CD4-positive, alpha-beta T cell (primary cell): ENCODE measurements around the gene ALOX12B. TPM values are rescaled to one million over a fixed set of nuclear protein-coding genes. Genes with fewer than 3 reads are reported as not detected.

ENCODE experiments used
- ATAC-seq: fragments of 200-7000 bp; cut with Tn5 transposase; one replicate; pipeline ENCODE4 v1.10.0; 2022; ENCODE audit warnings: mild to moderate bottlenecking; ENCODE audit not compliant: poor library complexity
- CTCF ChIA-PET: fragments of 350-600 bp; sonication (Branson Sonifier 250); formaldehyde crosslinking; loops from one replicate; lab custom pipeline; 2021; ENCODE audit warnings: antibody characterized with exemption, inconsistent platforms; lab: Charles Lee
- POLR2A ChIA-PET: fragments of 350-600 bp; sonication (Branson Sonifier 250); formaldehyde crosslinking; loops from one replicate; lab custom pipeline; 2021; ENCODE audit warnings: antibody characterized with exemption, inconsistent platforms; lab: Charles Lee
- DNase-seq, 14 experiments: peaks; one replicate each; pipeline ENCODE4 v3.0.0-alpha.2; 2013 to 2020; ENCODE audit warnings: mixed read lengths in 2 of 14
- H3K27ac ChIP-seq, 2 donors: one replicate each; pipeline versions ENCODE4 v1.5.1 to v1.7.0; 2013; ENCODE audit warnings: low read length in 2 of 2, low read depth in 1 of 2, mild to moderate bottlenecking in 1 of 2
- H3K27me3 ChIP-seq, 2 experiments: 1 replicate in 1 of 2; 2 replicates in 1 of 2; pipeline versions ENCODE4 v1.6.1 to v1.7.0; 2013; ENCODE audit warnings: low read length in 2 of 2, control low read depth in 1 of 2, mild to moderate bottlenecking in 1 of 2, moderate library complexity in 1 of 2; ENCODE audit not compliant: insufficient read depth in 2 of 2, control insufficient read depth in 1 of 2
- H3K36me3 ChIP-seq: one replicate; pipeline ENCODE4 v1.6.1; 2013; ENCODE audit warnings: low read length, control low read depth; ENCODE audit not compliant: insufficient read depth
- H3K4me1 ChIP-seq: one replicate; pipeline ENCODE4 v1.6.1; 2013; ENCODE audit warnings: low read length, control low read depth; ENCODE audit not compliant: insufficient read depth
- H3K4me3 ChIP-seq: one replicate; pipeline ENCODE4 v1.5.1; 2013; ENCODE audit warnings: mild to moderate bottlenecking, low read length, moderate library complexity
- H3K9me3 ChIP-seq, 2 experiments: 1 replicate in 1 of 2; 2 replicates in 1 of 2; pipeline versions ENCODE4 v1.6.1 to v1.7.0; 2013; ENCODE audit warnings: low read length in 2 of 2, mild to moderate bottlenecking in 2 of 2, control low read depth in 1 of 2, moderate library complexity in 1 of 2; ENCODE audit not compliant: control insufficient read depth in 1 of 2, insufficient read depth in 1 of 2
- H3K27ac Mint-ChIP-seq: one replicate; pipeline ENCODE4 v1.8.0; 2020; ENCODE audit warnings: mixed read lengths
- H3K27me3 Mint-ChIP-seq: one replicate; pipeline ENCODE4 v1.8.0; 2021; ENCODE audit warnings: mixed read lengths
- H3K36me3 Mint-ChIP-seq: one replicate; pipeline ENCODE4 v1.8.0; 2021; ENCODE audit warnings: low read depth, mixed read lengths
- H3K4me1 Mint-ChIP-seq: one replicate; pipeline ENCODE4 v1.8.0; 2021; ENCODE audit warnings: low read depth, mixed read lengths
- H3K4me3 Mint-ChIP-seq: one replicate; pipeline ENCODE4 v1.8.0; 2020; ENCODE audit warnings: mild to moderate bottlenecking, mixed read lengths
- H3K9me3 Mint-ChIP-seq: one replicate; pipeline ENCODE4 v1.8.0; 2020; ENCODE audit warnings: mixed read lengths
- intact Hi-C, 2 experiments: fragments of 100-400 bp; cut with DNase I in 1 of 2; cut with micrococcal nuclease in 1 of 2; formaldehyde crosslinking; loops; one replicate each; pipeline versions ENCODE4 v1.15.1 to v1.9.0; 2023 to 2025; cut with DNase I, micrococcal nuclease
- total RNA-seq, 174 experiments: library from RNA in 2 of 174; stranded (reverse) in 2 of 174; gene quantifications; one replicate each; pipeline ENCODE4 v1.2.3 and lab custom pipeline; 2021 to 2026
- TF ChIP-seq, protein P1 (sequence below): fragments of 200-600 bp; IDR thresholded peaks from one replicate; pipeline ENCODE4 v1.8.0; 2022; ENCODE audit warnings: antibody characterized with exemption, mild to moderate bottlenecking

Gene ALOX12B
- total RNA-seq, 2 experiments from 2014 or later: 0.41 TPM; not detected in 1

DNA sequence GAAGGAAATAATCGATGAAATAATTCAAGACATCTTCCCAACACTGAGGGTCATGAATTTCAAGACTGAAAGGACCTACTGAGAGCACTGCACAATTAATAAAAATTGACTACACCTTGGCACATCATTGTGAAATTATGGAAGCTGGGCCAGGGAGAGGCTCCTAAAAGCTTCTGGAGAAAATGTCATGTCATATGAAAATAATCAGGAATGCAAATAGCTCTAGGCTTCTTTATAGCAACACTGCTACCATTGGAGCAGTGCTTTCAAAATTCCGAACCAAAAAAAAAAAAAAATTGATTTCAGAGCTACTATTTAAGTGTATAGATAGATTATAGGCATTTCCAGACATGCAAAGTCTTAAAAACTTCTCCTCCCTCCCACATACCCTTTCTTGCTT lies 55.1 kb downstream of the ALOX12B start:
- ATAC-seq (no peak), DNase-seq (no peak)
- H3K27me3 Mint-ChIP-seq: peaks cover 63% of the 10 kb centered on the region
- no peaks in the 10 kb centered on the region for H3K9me3 Mint-ChIP-seq
- H3K4me1 Mint-ChIP-seq: peaks cover under 1% of the 10 kb centered on the region
- H3K4me3 ChIP-seq: no peak overlapping the region
- H3K4me3 Mint-ChIP-seq: no peak overlapping the region
- ChIA-PET CTCF (interaction anchor here (0.7 kb wide), 1 partner anchor 28 kb away, joined by 3 read pairs; no protein-coding TSS in a partner anchor), POLR2A (no interaction called here)
- intact Hi-C loops: no loop called here
- H3K9me3 ChIP-seq: no peaks in the 10 kb centered on the region
- peaks cover 4 to 16% of the 10 kb centered on the region in 2 experiments for H3K27me3 ChIP-seq
- no peaks in the 10 kb centered on the region for H3K36me3 Mint-ChIP-seq
- no peaks in the 10 kb centered on the region for H3K36me3 ChIP-seq
- H3K27ac ChIP-seq: no peak overlapping the region
- no peak overlapping the region for H3K27ac Mint-ChIP-seq
- TF ChIP-seq, protein P1, sequence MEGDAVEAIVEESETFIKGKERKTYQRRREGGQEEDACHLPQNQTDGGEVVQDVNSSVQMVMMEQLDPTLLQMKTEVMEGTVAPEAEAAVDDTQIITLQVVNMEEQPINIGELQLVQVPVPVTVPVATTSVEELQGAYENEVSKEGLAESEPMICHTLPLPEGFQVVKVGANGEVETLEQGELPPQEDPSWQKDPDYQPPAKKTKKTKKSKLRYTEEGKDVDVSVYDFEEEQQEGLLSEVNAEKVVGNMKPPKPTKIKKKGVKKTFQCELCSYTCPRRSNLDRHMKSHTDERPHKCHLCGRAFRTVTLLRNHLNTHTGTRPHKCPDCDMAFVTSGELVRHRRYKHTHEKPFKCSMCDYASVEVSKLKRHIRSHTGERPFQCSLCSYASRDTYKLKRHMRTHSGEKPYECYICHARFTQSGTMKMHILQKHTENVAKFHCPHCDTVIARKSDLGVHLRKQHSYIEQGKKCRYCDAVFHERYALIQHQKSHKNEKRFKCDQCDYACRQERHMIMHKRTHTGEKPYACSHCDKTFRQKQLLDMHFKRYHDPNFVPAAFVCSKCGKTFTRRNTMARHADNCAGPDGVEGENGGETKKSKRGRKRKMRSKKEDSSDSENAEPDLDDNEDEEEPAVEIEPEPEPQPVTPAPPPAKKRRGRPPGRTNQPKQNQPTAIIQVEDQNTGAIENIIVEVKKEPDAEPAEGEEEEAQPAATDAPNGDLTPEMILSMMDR: no peak
- no peaks in the 10 kb centered on the region for H3K4me1 ChIP-seq

DNA sequence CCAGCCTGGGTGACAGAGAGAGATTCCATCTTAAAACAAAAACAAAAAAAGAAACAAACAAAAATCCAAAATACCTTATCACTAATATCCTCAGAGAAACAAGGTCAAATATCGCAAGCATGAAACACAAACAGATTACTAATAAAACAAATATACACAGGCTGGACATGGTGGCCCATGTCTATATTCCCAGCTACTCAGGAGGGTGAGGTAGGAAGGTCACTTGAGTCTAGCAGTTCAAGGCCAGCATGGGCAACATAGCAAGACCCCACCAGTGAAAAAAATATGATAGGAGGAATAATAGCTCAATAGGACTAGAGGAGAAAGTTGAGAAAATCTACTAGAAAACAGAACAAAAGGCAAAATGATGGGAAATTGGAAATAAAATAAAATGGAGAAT lies 55.6 kb downstream of the ALOX12B start:
- DNase-seq: no peak
- Histone ChIP-seq H3K27ac (no peak overlapping the region), H3K4me3 (no peak overlapping the region), H3K36me3 (no peaks in the 10 kb centered on the region), H3K4me1 (no peaks in the 10 kb centered on the region), H3K9me3 (no peaks in the 10 kb centered on the region), H3K27me3 (peaks cover 8 to 21% of the 10 kb centered on the region in 2 experiments)
- H3K9me3 Mint-ChIP-seq: no peaks in the 10 kb centered on the region
- no peak overlapping the region for H3K4me3 Mint-ChIP-seq
- H3K27ac Mint-ChIP-seq: no peak overlapping the region
- H3K36me3 Mint-ChIP-seq: no peaks in the 10 kb centered on the region
- CTCF ChIA-PET: interaction anchor here (1.1 kb wide), 1 partner anchor 10 kb away, joined by 3 read pairs; no protein-coding TSS in a partner anchor
- POLR2A ChIA-PET: no interaction called here
- H3K27me3 Mint-ChIP-seq: peaks cover 65% of the 10 kb centered on the region
- H3K4me1 Mint-ChIP-seq: no peaks in the 10 kb centered on the region
- no peak for ATAC-seq
- TF ChIP-seq, protein P1: no peak
- intact Hi-C loops: no loop called here

DNA sequence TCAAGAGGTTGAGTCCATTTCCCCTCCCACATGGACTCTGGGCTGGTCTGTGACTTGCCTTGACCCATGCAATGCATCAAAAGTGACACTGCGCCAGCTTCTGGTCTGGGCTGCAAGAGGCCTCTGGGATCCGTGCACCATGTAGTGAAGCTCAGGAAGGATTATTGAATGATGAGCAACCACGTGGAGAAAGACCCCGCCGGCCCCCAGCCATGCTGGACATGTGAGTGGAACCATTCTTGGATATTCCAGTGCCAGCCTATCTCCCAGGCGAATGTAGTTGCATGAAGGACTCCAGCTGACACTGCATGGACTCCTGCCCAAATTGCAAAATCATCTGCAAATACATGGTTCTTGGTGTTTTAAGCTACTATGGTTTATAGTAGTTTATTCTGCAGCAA lies 56.3 kb downstream of the ALOX12B start:
- ATAC-seq: no peak
- CTCF ChIA-PET: interaction anchor here (1.1 kb wide), 1 partner anchor 10 kb away, joined by 3 read pairs; no protein-coding TSS in a partner anchor

More for the DNA sequence above, 56.3 kb downstream of the ALOX12B start:
- Mint-ChIP-seq H3K4me1 (no peaks in the 10 kb centered on the region), H3K36me3 (no peaks in the 10 kb centered on the region), H3K27me3 (peaks cover 68% of the 10 kb centered on the region), H3K9me3 (no peaks in the 10 kb centered on the region), H3K4me3 (no peak overlapping the region), H3K27ac (no peak overlapping the region)
- DNase-seq: no peak
- Histone ChIP-seq H3K9me3 (no peaks in the 10 kb centered on the region), H3K27ac (no peak overlapping the region), H3K4me3 (no peak overlapping the region), H3K4me1 (no peaks in the 10 kb centered on the region), H3K36me3 (no peaks in the 10 kb centered on the region), H3K27me3 (peaks cover 8 to 22% of the 10 kb centered on the region in 2 experiments)
- POLR2A ChIA-PET: no interaction called here
- intact Hi-C loops: no loop called here
- TF ChIP-seq, protein P1: no peak
